T-cell (primary cell): ENCODE measurements around the gene ST8SIA6. TPM values are rescaled to one million over a fixed set of nuclear protein-coding genes. Genes with fewer than 3 reads are reported as not detected.

Source experiments
- ATAC-seq, 4 experiments: fragments of 200-7000 bp in 3 of 4; fragments of 150-1000 bp in 1 of 4; cut with Tn5 transposase; replicated peaks in 1 of 4; 1 replicate in 3 of 4; 2 replicates in 1 of 4; pipeline ENCODE4 v1.10.0; 2021; ENCODE audit warnings: moderate library complexity in 3 of 4, mild to moderate bottlenecking in 2 of 4, moderate number of reproducible peaks in 1 of 4
- CTCF ChIA-PET, 2 donors: fragments of 300-600 bp; sonication (Branson Sonifier 250); formaldehyde crosslinking; loops; one replicate each; lab custom pipeline; 2022; ENCODE audit warnings: antibody characterized with exemption in 2 of 2; lab: Charles Lee
- POLR2A ChIA-PET, 2 donors: fragments of 300-600 bp; sonication (Branson Sonifier 250); formaldehyde crosslinking; loops; one replicate each; lab custom pipeline; 2022; ENCODE audit warnings: antibody characterized with exemption in 2 of 2; lab: Charles Lee
- DNase-seq, 35 experiments: peaks; one replicate each; pipeline versions ENCODE4 v3.0.0 to v3.0.0-alpha.2; 2013 to 2023
- H3K27ac ChIP-seq: one replicate; pipeline ENCODE4 v1.5.1; 2013; ENCODE audit warnings: low read length
- H3K27me3 ChIP-seq, 2 experiments: replicated peaks in 1 of 2; 1 replicate in 1 of 2; 2 replicates in 1 of 2; pipeline versions ENCODE4 v1.6.1 to v1.7.0; 2013; ENCODE audit warnings: low read length in 1 of 2, mixed read lengths in 1 of 2; ENCODE audit not compliant: control insufficient read depth in 2 of 2, insufficient read depth in 2 of 2; ENCODE audit errors: extremely low read depth in 1 of 2
- H3K36me3 ChIP-seq, 2 donors: 1 replicate in 1 of 2; 2 replicates in 1 of 2; pipeline versions ENCODE4 v1.6.1 to v1.7.0; 2013; ENCODE audit warnings: low read length in 1 of 2; ENCODE audit not compliant: control insufficient read depth in 2 of 2, insufficient read depth in 1 of 2; ENCODE audit errors: extremely low read depth in 1 of 2
- H3K4me1 ChIP-seq, 2 experiments: 1 replicate in 1 of 2; 2 replicates in 1 of 2; pipeline versions ENCODE4 v1.6.1 to v1.7.0; 2013; ENCODE audit warnings: low read length in 2 of 2, mixed read lengths in 1 of 2; ENCODE audit not compliant: insufficient read depth in 2 of 2, control insufficient read depth in 1 of 2; ENCODE audit errors: extremely low read depth in 1 of 2
- H3K4me3 ChIP-seq, 2 donors: 1 replicate in 1 of 2; 2 replicates in 1 of 2; pipeline versions ENCODE4 v1.5.1 to v1.7.0; 2013; ENCODE audit warnings: mild to moderate bottlenecking in 2 of 2, low read length in 1 of 2, moderate library complexity in 1 of 2; ENCODE audit not compliant: control insufficient read depth in 1 of 2; ENCODE audit errors: extremely low read depth in 1 of 2
- H3K9me3 ChIP-seq: 2 replicates; pipeline ENCODE4 v1.7.0; 2013
- H3K27ac Mint-ChIP-seq, 2 donors: one replicate each; pipeline ENCODE4 v1.8.0; 2020 to 2021; ENCODE audit warnings: mild to moderate bottlenecking in 2 of 2, mixed read lengths in 2 of 2
- H3K27me3 Mint-ChIP-seq, 2 donors: one replicate each; pipeline ENCODE4 v1.8.0; 2021 to 2022; ENCODE audit warnings: mixed read lengths in 2 of 2
- H3K36me3 Mint-ChIP-seq: one replicate; pipeline ENCODE4 v1.8.0; 2021; ENCODE audit warnings: mixed read lengths
- H3K4me1 Mint-ChIP-seq, 3 donors: one replicate each; pipeline ENCODE4 v1.8.0; 2020 to 2022; ENCODE audit warnings: mixed read lengths in 3 of 3, mild to moderate bottlenecking in 1 of 3
- H3K4me3 Mint-ChIP-seq, 3 donors: one replicate each; pipeline ENCODE4 v1.8.0; 2020 to 2022; ENCODE audit warnings: mild to moderate bottlenecking in 3 of 3, mixed read lengths in 3 of 3, moderate library complexity in 3 of 3
- H3K9me3 Mint-ChIP-seq, 3 donors: one replicate each; pipeline ENCODE4 v1.8.0; 2020 to 2022; ENCODE audit warnings: mixed read lengths in 3 of 3
- WGBS: methylation state at CpG from one replicate; pipeline ENCODE4 v1.1.5; 2013; ENCODE audit warnings: missing lambda C conversion rate; ENCODE audit not compliant: insufficient coverage; 5-methylcytosine and 5-hydroxymethylcytosine counted together
- total RNA-seq, 35 experiments: library from RNA in 6 of 35; stranded (reverse) in 6 of 35; fragments of 120-200 nt in 1 of 35; gene quantifications; one replicate each; pipeline versions ENCODE4 v1.2.1 to v1.2.4 and lab custom pipeline; 2013 to 2026

The ST8SIA6 gene
- total RNA-seq, 5 donors from 2014 or later (not counting 1 experiment from before 2014, with no cell fraction given), result 0.95 to 4.0 (median 1.7) TPM

DNA sequence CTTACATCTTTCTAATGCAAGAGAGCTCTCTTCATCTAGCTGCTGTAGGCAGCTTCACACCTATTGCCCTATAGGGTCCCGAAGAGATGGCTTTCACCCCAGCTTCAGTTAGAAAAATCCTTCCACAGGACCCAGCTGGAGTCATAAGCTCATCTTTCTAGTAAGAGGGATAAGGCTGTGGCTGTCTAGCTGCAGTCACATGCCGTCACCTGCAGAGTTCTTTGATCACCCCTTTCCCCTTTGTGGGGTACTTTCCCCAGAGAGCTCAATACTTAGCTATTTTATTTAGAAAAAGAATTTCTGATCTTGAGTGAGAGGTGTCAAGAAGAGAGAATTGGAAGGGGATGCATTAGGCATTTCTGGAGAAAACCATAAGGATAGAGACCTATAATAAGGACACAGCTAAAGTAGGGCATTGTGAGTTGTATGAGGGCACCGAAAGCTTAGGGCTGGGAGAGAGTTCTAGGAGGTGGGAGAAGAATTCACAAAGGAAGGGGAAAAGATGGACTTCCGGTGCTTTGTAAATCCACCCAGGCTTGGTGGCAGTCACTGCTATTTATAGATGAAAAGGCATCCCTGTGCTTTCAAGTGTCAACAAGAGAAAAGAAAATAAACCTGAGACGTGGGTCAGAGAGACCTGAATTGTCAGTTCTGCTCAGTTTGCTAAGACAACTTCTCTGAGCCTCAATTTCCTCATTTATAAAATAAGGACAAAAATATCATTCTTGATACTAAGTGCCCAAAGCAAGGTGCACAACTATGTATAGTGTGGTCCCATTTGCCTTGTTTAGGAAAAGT lies 11.1 kb upstream of the ST8SIA6 start:
- Histone ChIP-seq H3K9me3 (no peaks in the 10 kb centered on the region), H3K4me3 (no peak overlapping the region), H3K27me3 (no peaks in the 10 kb centered on the region), H3K4me1 (no peaks in the 10 kb centered on the region), H3K27ac (no peak overlapping the region), H3K36me3 (no peaks in the 10 kb centered on the region)
- Mint-ChIP-seq H3K36me3 (peaks cover 4% of the 10 kb centered on the region), H3K27me3 (peaks cover 36 to 37% of the 10 kb centered on the region in 2 donors), H3K27ac (no peak overlapping the region), H3K4me1 (peaks cover 0 to 10% (median 0%) of the 10 kb centered on the region in 3 donors), H3K4me3 (no peak overlapping the region), H3K9me3 (peaks cover 0 to 4% (median 3%) of the 10 kb centered on the region in 3 donors)
- ATAC-seq, result peak in 1 of 4 experiments; percentile 52
- ChIA-PET CTCF (interaction anchor here in 1 of 2 donors (0.6 kb wide), 1 partner anchor 1240 kb away, joined by 3 read pairs; no protein-coding TSS in a partner anchor), POLR2A (no interaction called here)
- DNase-seq, result no peak
- WGBS, result 93% methylated on average over 2 of the region's 5 CpGs

DNA sequence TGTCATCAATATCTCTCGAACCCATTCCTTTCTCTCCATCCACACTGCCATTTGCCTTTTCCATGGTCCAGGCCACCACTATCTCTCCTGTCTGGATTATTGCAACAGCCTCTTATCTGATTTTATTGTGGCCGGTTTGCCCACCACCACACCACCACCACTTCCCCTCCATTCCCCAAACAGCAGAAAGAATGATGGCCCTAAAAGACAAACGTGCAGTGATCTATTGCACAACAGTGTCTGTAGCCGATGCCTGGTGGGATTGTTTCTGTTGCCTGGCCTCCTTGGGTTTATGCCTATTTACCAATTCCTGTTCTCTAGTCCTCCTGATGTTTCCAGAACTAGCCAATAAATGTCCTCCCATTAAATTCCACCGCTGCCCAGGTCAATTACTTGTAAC lies 10.2 kb upstream of the ST8SIA6 start:
- H3K4me3 Mint-ChIP-seq, result no peak overlapping the region
- peaks cover 0 to 10% (median 0%) of the 10 kb centered on the region in 3 donors for H3K4me1 Mint-ChIP-seq
- DNase-seq, result no peak
- peak overlapping the region in 1 of 2 donors; percentile 40 for H3K27ac Mint-ChIP-seq
- peaks cover 36% of the 10 kb centered on the region in 2 donors for H3K27me3 Mint-ChIP-seq
- Histone ChIP-seq H3K27me3 (no peaks in the 10 kb centered on the region), H3K36me3 (no peaks in the 10 kb centered on the region), H3K9me3 (no peaks in the 10 kb centered on the region), H3K4me1 (no peaks in the 10 kb centered on the region), H3K4me3 (no peak overlapping the region), H3K27ac (no peak overlapping the region)
- ChIA-PET CTCF (no interaction called here), POLR2A (no interaction called here)
- WGBS, result 54% methylated on average over 4 of the region's 5 CpGs
- no peak for ATAC-seq
- no peaks in the 10 kb centered on the region for H3K36me3 Mint-ChIP-seq
- H3K9me3 Mint-ChIP-seq, result no peaks in the 10 kb centered on the region

DNA sequence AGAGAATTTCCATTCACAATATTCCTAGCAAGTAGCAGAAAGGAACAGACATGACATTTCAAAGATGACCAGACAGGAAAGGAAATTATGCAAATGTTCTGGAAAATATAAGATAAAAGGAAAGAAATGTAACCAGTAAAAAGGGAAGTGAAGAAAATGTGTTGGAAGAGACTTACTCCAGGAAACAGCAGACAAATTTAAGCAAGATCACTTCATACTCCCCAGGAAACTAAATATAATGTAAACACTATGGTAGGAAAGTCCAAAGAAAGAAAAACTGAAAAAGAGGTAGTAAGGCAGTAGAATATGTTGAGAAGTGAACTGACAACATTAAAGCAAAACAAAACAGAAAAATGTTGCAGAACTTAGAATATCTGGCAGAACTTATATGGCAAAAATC lies 6.4 kb upstream of the ST8SIA6 start:
- peaks cover 0 to 5% of the 10 kb centered on the region in 2 experiments for H3K27me3 ChIP-seq
- no peaks in the 10 kb centered on the region for H3K9me3 Mint-ChIP-seq
- H3K4me3 ChIP-seq, result no peak overlapping the region
- ATAC-seq (no peak), DNase-seq (no peak)
- no peaks in the 10 kb centered on the region for H3K36me3 Mint-ChIP-seq
- peaks cover 0 to 9% (median 0%) of the 10 kb centered on the region in 3 donors for H3K4me1 Mint-ChIP-seq
- ChIA-PET CTCF (interaction anchor here in 1 of 2 donors (0.7 kb wide), 1 partner anchor 28 kb away, joined by 4 read pairs; no protein-coding TSS in a partner anchor), POLR2A (no interaction called here)
- peaks cover 28 to 32% of the 10 kb centered on the region in 2 donors for H3K27me3 Mint-ChIP-seq
- no peak overlapping the region for H3K27ac Mint-ChIP-seq
- H3K4me1 ChIP-seq, result no peaks in the 10 kb centered on the region
- H3K4me3 Mint-ChIP-seq, result no peak overlapping the region
- no peak overlapping the region for H3K27ac ChIP-seq
- H3K9me3 ChIP-seq, result no peaks in the 10 kb centered on the region
- H3K36me3 ChIP-seq, result no peaks in the 10 kb centered on the region

DNA sequence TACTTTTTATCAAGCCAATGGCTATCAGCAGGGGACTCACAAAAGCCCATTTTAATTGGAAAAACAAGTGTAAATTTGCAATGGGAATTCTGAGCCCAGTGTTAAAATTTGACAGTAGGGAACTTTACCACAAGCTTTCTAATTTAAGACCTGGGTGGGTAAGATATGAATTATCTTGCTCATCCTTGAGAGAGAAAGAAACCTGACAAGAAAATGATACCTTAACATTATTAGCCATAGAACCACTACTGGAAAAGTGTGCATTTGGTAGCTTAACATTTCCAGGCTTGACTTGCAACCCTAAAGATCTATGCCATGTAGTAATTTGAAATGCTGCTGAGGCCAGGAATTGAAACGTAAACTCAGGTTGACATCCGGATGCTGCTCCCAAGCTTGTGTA lies 2.7 kb upstream of the ST8SIA6 start:
- ChIA-PET CTCF (no interaction called here), POLR2A (no interaction called here)
- ATAC-seq, result no peak
- Histone ChIP-seq H3K9me3 (no peaks in the 10 kb centered on the region), H3K27ac (no peak overlapping the region), H3K4me3 (no peak overlapping the region), H3K27me3 (peaks cover 0 to 21% of the 10 kb centered on the region in 2 experiments), H3K4me1 (peaks cover 16 to 17% of the 10 kb centered on the region in 2 experiments), H3K36me3 (no peaks in the 10 kb centered on the region)
- H3K4me1 Mint-ChIP-seq, result peaks cover 9 to 22% (median 17%) of the 10 kb centered on the region in 3 donors
- H3K27me3 Mint-ChIP-seq, result peaks cover 12% of the 10 kb centered on the region in 2 donors
- no peak overlapping the region for H3K27ac Mint-ChIP-seq
- WGBS, result no CpG with 5 or more reads among the region's 2 CpGs
- H3K9me3 Mint-ChIP-seq, result no peaks in the 10 kb centered on the region
- no peaks in the 10 kb centered on the region for H3K36me3 Mint-ChIP-seq
- H3K4me3 Mint-ChIP-seq, result no peak overlapping the region
- no peak for DNase-seq

DNA sequence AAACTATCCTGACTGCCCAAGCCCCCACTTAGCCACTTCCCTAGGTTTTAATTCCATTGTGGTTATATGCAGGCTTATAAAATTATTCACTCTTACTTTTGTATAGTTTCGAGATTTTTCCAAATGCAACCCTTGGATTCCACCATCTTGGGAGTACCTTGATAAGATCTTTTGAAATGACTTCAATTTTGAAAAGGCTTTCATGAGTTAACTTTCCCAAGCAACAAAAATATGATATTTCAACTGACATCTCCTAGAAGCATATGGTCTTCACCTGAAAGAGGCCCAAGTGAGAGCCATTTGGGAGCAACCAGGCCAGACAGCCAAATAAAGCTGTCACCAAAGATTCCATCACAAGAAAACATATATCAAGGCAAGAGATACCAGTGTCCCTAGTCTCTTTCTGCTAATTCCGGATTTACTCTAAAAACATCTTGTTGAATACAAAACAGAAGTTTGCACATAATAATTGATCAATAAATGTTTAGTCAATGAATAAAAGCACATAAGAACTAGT lies 1.7 kb upstream of the ST8SIA6 start:
- Mint-ChIP-seq H3K27me3 (peaks cover 10 to 12% of the 10 kb centered on the region in 2 donors), H3K36me3 (no peaks in the 10 kb centered on the region), H3K4me3 (no peak overlapping the region), H3K4me1 (peaks cover 9 to 26% (median 18%) of the 10 kb centered on the region in 3 donors), H3K9me3 (no peaks in the 10 kb centered on the region), H3K27ac (no peak overlapping the region)
- ATAC-seq (no peak), DNase-seq (no peak)
- no peak overlapping the region for H3K27ac ChIP-seq
- no peaks in the 10 kb centered on the region for H3K9me3 ChIP-seq
- no peaks in the 10 kb centered on the region for H3K36me3 ChIP-seq
- no CpG with 5 or more reads among the region's 2 CpGs for WGBS
- ChIA-PET POLR2A (no interaction called here), CTCF (interaction anchor here in 1 of 2 donors (0.5 kb wide), 1 partner anchor 614 kb away, joined by 6 read pairs; no protein-coding TSS in a partner anchor)
- peaks cover 16 to 17% of the 10 kb centered on the region in 2 experiments for H3K4me1 ChIP-seq
- H3K27me3 ChIP-seq, result peaks cover 0 to 21% of the 10 kb centered on the region in 2 experiments
- no peak overlapping the region for H3K4me3 ChIP-seq

DNA sequence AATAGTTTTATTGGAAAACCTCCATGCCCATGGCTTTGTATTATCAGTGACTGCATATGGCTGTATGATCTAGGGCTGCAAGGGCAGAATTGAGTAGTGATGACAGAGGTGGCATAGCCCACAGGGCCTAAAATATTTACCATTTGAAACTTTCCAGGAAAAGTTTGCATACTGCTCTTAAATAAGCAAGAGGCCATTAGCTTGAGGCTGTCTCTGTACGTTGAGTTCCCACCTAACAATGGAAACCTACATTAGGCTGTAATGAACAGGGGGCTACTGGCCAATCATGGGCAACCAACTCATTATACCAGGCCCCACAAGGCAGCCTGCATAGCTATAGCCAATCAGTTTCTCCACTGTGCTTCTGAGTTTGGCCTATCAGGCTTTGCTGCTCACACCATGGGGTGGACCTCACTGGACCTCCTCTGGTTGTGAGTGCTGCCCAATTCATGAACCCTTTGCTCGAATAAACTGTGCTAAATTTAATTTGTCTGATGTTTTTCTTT lies 673 bp upstream of the ST8SIA6 start:
- DNase-seq (no peak), ATAC-seq (no peak)
- 100% methylated on average over 1 of the region's 2 CpGs for WGBS
- Mint-ChIP-seq H3K4me1 (peaks cover 9 to 26% (median 18%) of the 10 kb centered on the region in 3 donors), H3K9me3 (no peaks in the 10 kb centered on the region), H3K36me3 (no peaks in the 10 kb centered on the region), H3K27ac (peak overlapping the region in 1 of 2 donors; percentile 11), H3K4me3 (peak overlapping the region; percentile 79 to 86 (median 82)), H3K27me3 (peaks cover 3 to 5% of the 10 kb centered on the region in 2 donors)
- H3K4me3 ChIP-seq, result peak overlapping the region; percentile 45 to 82
- H3K9me3 ChIP-seq, result no peaks in the 10 kb centered on the region
- ChIA-PET POLR2A (no interaction called here), CTCF (interaction anchor here (0.5 to 0.8 kb wide), 3 partner anchors 18 to 153 kb away, joined by 3 to 4 read pairs (median 4); no protein-coding TSS in a partner anchor)
- peaks cover 0 to 21% of the 10 kb centered on the region in 2 experiments for H3K27me3 ChIP-seq
- peaks cover 16 to 17% of the 10 kb centered on the region in 2 experiments for H3K4me1 ChIP-seq
- H3K36me3 ChIP-seq, result no peaks in the 10 kb centered on the region
- no peak overlapping the region for H3K27ac ChIP-seq
